AG04449 (cell line): ENCODE results near the gene SLC27A2.
"Not testable (repeated sequence)": the region's sequence is repeated elsewhere in the genome, so short reads cannot be mapped to it uniquely, and the experiment has no call there.

Source experiments
- CTCF ChIA-PET: fragments of 350-600 bp; formaldehyde crosslinking; extraction: SDS; loops from one replicate; lab custom pipeline; 2021; ENCODE audit warnings: antibody characterized with exemption; lab: Yijun Ruan, JAX
- POLR2A ChIA-PET: fragments of 400-600, 350-600 bp; formaldehyde crosslinking; extraction: SDS; loops from one replicate; lab custom pipeline; 2020; ENCODE audit warnings: antibody characterized with exemption, inconsistent platforms; lab: Yijun Ruan, JAX
- DNase-seq: peaks from one replicate; pipeline ENCODE4 v3.0.0-alpha.2; 2010; ENCODE audit warnings: low read depth, low spot score
- H3K4me3 ChIP-seq: 2 replicates; pipeline ENCODE4 v1.5.1; 2011; ENCODE audit warnings: low read depth, mild to moderate bottlenecking, control low read depth, low read length
- TF ChIP-seq, protein P1 (sequence below): IDR thresholded peaks from one replicate; pipeline ENCODE4 v1.5.1; 2011; ENCODE audit warnings: mild to moderate bottlenecking, moderate library complexity, low read length, control low read depth, inconsistent platforms; ENCODE audit not compliant: insufficient read depth; ENCODE audit errors: missing control alignments

The SLC27A2 gene

DNA sequence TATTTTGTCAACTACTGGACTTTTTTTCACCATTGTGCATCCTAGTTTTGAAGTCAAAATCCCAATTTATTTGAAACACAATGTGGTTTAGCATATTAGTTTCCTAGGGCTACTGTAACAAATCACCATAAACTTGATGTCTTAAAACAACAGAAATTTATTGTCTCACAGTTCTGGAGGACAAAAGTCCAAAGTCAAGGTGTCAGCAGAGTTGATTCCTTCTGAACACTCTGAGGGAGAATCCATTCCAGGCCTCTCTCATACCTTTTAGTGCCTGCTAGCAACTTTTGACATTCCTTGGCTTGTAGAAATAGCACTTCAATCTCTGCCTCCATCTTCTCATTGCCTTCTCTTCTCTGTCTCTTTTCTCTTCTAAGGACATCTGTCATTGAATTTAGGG lies 14.9 kb upstream of the SLC27A2 start:
- CTCF ChIA-PET, result interaction anchor here (0.6 to 1.5 kb wide), 2 partner anchors 10 to 31 kb away, joined by 3 to 4 read pairs; no protein-coding TSS in a partner anchor
- DNase-seq, result no peak
- no peak overlapping the region for H3K4me3 ChIP-seq
- TF ChIP-seq, protein P1, sequence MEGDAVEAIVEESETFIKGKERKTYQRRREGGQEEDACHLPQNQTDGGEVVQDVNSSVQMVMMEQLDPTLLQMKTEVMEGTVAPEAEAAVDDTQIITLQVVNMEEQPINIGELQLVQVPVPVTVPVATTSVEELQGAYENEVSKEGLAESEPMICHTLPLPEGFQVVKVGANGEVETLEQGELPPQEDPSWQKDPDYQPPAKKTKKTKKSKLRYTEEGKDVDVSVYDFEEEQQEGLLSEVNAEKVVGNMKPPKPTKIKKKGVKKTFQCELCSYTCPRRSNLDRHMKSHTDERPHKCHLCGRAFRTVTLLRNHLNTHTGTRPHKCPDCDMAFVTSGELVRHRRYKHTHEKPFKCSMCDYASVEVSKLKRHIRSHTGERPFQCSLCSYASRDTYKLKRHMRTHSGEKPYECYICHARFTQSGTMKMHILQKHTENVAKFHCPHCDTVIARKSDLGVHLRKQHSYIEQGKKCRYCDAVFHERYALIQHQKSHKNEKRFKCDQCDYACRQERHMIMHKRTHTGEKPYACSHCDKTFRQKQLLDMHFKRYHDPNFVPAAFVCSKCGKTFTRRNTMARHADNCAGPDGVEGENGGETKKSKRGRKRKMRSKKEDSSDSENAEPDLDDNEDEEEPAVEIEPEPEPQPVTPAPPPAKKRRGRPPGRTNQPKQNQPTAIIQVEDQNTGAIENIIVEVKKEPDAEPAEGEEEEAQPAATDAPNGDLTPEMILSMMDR, result no peak
- POLR2A ChIA-PET, result no interaction called here

DNA sequence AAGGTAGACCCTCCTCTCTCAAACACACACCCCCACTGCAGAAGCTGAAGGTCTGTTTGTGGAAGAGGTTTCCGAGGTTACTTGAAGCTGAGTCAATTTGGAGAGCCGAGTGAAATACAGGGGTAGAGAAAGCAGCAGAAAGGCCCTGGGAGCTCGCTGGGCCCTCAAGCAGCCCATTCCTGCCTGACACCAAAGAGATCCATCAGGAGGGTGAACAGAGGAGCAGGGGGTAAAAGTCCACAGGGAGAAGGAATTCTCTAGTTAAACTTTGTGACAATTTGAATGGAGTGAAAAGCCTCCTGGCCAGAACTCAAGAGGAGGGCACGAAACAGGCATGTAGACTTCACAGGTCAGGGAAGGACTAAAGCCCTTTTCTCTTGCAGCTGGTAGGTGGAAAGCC lies 13.6 kb upstream of the SLC27A2 start:
- no peak overlapping the region for H3K4me3 ChIP-seq
- POLR2A ChIA-PET, result no interaction called here
- no peak for DNase-seq
- TF ChIP-seq, protein P1, result no peak
- CTCF ChIA-PET, result interaction anchor here (0.5 to 1.6 kb wide), 4 partner anchors 12 to 147 kb away, joined by 3 to 4 read pairs (median 3); no protein-coding TSS in a partner anchor

DNA sequence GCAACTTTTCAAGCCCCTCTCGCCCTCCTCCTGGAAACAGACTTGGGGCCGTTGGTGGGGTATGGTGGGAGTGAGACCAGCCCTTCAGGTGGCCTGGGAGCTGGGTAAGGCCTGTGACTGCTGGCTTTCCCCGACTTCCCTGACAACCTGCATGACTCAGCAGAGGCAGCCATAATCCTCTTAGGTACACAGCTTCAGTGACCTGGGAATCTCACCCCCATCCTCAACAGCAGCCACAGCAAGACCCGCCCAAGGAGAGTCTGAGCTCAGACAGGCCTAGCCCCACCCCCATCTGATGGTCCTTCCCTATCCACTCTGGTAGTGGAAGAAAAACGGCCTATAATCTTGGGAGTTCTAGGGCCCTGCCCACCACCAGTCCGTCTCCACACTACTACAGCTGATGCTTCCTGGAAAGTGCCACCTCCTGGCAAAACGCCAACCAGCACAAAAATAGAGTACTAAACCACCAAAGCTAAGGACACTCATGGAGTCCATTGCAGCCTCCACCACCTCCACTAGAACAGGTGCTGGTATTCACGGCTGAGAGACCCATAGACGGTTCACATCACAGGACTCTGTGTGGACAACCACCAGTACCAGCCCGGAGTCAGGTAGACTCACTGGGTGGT lies 13.1 kb upstream of the SLC27A2 start:
- CTCF ChIA-PET, result interaction anchor here (1.2 to 1.6 kb wide), 3 partner anchors 12 to 14 kb away, joined by 3 to 5 read pairs (median 3); partner anchors contain the start of gene SLC27A2
- no peak overlapping the region for H3K4me3 ChIP-seq
- TF ChIP-seq, protein P1, result no peak
- POLR2A ChIA-PET, result no interaction called here
- no peak for DNase-seq

DNA sequence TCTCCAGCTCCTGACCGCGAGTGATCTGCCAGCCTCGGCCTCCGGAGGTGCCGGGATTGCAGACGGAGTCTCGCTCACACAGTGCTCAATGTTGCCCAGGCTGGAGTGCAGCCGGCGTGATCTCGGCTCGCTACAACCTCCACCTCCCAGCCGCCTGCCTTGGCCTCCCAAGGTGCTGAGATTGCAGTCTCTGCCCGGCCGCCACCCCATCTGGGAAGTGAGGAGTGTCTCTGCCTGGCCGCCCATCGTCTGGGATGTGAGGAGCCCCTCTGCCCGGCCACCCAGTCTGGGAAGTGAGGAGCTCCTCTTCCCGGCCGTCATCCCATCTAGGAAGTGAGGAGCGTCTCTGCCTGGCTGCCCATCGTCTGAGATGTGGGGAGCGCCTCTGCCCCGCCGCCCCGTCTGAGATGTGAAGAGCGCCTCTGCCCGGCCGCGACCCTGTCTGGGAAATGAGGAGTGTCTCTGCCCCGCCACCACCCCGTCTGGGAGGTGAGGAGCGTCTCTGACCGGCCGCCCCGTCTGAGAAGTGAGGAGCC lies 9.6 kb upstream of the SLC27A2 start:
- CTCF ChIA-PET, H3K4me3 ChIP-seq, DNase-seq, POLR2A ChIA-PET: not testable (repeated sequence)

DNA sequence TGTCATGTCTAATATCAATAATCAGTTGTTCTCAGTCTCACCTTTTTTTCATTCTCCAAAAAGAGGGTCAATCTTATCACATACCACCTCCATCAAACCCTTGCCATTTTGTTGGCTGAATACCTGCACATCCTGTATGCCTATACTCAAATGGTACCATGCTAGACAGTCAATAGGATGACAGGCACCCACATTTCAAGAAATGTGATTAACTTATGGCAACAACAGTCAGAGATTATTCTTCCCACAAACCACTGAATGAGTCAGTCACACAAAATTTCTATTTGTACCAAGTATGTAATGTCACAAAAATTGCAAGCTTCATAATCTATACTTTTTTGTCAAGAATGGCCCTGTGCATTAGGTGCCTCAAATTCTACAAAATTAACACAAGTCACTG lies 5.1 kb upstream of the SLC27A2 start:
- TF ChIP-seq, protein P1, result no peak
- CTCF ChIA-PET, result interaction anchor here (0.6 to 1.5 kb wide), 2 partner anchors 10 to 29 kb away, joined by 3 to 4 read pairs; no protein-coding TSS in a partner anchor
- POLR2A ChIA-PET, result no interaction called here
- DNase-seq, result no peak
- no peak overlapping the region for H3K4me3 ChIP-seq

DNA sequence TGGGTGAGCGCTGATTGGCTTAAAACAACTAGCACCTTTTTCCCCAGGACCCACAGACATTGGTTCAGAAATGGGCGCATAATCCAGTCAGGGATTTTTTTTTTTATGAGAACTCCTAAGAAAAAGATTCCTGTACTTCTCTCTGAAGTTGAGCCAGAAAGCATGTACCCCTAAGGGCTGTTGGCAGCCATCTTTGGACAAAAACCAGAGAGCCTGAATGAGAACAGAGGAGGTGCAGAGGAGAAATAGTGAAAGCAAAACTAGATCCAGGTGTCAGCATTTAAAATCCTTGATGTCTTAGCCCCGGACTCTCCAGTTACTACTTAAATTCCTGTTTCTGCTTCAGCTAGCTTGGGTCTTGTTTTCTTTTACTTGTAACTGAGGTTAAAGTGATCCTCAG lies 1.9 kb upstream of the SLC27A2 start:
- H3K4me3 ChIP-seq, result no peak overlapping the region
- TF ChIP-seq, protein P1, result no peak
- no peak for DNase-seq
- CTCF ChIA-PET, result interaction anchor here (1.8 kb wide), 1 partner anchor 136 kb away, joined by 6 read pairs; no protein-coding TSS in a partner anchor
- POLR2A ChIA-PET, result no interaction called here
